GM21717 (cell line): ENCODE results near the gene XG.
"Not testable (repeated sequence)": the region's sequence is repeated elsewhere in the genome, so short reads cannot be mapped to it uniquely, and the experiment has no call there.

Experiments used
- ATAC-seq: cut with Tn5 transposase; IDR thresholded peaks from one replicate; pipeline ENCODE4 v1.9.1; 2021; ENCODE audit warnings: mild to moderate bottlenecking, moderate library complexity; ENCODE audit not compliant: unreplicated experiment

XG gene

DNA sequence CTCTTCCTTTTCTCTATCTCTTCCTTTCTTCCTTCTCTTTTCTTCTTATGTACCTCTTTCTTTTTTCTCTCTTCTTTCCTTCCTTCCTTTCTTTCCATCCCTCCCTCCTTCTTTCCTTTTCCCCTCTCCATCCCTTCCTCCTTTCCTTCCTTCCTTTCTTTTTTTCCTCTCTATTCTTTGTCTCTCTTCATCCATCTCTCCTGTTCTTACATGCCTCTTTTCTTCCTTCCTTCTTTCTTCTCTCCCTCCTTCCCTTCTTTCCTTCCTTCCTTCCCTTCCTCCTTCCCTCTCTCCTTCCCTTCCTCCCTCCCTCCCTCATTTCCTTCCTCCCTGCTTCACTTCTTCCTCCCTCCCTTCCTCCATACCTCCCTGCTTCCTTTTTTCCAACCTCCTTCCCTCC lies 19.2 kb upstream of the XG start:
- no peak for ATAC-seq

DNA sequence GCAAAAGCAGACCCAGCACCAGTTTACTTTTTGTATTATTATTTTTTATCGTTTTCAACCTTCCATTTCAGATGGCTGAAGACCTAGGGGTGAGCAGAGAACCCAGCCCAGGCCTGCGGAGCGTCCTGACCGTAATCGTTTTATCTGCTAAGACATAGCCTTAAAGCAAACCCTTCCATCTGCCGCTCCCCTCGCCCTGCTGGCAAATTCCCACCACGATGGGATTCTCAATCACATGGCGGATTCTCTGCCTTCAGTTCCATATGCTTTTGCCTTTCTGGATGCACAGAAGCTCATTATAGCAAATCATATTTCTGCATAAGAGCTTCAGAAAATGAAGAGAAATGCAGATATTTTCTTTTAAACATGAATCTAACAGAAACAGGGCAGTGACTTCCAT lies 18.6 kb upstream of the XG start:
- ATAC-seq, result no peak

DNA sequence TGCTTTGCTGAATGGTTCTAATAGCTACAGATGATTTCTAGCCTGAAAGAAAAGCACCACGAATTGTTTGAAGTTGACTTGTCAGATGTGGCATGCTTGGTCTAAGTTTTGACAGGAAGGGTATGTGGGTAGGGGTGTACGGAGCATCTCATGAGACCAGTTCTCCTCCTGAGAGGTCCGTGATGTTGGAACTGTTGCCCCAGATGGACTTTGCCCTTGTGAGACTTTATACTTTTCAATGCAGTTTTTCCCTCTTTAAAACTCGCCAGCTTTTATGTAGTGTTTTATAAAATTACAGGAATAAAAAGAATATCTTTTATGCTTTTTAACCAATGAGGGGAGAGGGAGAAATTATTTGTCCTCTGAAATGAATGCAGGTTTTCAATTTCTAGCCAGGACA lies 16.6 kb upstream of the XG start:
- ATAC-seq, result no peak

DNA sequence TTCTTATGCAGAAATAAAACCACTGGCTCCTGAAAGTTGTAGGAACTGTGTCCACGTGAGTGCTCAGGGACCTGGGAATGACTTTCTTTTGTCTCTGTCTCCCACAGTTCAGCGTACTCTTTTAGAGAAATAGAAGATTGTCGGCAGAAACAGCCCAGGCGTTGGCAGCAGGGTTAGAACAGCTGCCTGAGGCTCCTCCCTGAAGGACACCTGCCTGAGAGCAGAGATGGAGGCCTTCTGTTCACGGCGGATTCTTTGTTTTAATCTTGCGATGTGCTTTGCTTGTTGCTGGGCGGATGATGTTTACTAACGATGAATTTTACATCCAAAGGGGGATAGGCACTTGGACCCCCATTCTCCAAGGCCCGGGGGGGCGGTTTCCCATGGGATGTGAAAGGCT lies 11.2 kb upstream of the XG start:
- no peak for ATAC-seq

DNA sequence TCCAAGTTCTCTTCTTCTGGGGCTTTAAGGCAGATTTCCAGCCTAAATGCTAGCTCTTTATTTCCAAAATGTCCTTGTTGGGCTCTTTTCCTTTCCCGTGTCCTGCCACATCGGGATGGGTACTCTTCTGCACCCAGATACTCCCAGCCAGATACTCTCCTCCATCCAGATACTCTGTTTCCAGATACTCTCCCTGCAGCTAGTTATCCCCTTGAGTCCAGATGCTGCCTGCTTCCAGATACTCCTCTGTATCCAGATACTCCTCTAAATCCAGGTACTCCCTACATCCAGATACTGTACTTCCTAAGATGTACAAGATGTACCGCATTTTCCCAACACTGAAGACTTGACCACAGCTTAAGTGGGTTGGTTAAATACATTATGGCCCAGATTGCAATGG lies 10.5 kb upstream of the XG start:
- ATAC-seq, result no peak

DNA sequence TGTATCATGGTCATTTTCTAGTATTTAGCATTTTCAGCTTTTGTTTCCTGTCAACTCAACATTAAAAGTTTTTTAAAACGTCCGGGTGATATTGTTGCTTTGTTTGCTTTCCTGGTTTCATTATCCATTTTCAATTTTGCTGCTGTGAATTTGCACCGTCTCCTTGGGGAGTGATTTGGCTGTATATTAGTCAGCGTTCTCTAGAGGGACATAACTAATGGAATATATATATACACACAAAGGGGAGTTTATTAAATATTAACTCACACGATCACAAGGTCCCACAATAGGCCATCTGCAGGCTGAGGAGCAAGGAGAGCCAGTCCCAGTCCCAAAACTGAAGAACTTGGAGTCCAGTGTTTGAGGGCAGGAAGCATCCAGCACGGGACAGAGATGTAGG lies 5.6 kb upstream of the XG start:
- ATAC-seq, result not testable (repeated sequence)

DNA sequence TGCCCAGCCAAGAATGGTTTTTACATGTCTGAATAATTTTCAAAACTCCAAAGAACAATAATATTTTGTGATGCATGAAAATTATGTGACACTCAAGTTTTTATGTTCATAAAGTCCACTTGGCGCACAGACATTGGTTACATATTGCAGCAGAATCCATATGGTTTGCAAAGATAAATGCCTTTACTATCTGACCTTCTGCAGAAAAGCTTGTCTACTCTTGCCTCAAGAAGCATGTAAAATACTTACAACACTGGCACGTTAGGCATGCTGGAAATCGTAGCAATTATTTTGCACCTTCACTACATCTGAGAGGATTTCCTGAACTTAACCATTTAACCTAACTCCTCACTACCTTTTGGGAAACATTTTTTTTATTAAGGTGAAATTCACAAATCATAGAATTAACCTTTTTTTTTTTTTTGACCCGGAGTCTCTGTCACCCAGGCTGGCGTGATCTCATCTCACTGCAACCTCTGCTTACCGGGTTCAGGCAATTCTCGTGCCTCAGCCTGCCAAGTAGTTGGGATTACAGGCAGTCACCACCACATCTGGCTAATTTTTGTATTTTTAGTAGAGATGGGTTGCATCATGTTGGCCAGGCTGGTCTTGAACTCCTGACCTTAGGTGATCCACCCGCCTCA lies 3.5 kb upstream of the XG start:
- no peak for ATAC-seq

DNA sequence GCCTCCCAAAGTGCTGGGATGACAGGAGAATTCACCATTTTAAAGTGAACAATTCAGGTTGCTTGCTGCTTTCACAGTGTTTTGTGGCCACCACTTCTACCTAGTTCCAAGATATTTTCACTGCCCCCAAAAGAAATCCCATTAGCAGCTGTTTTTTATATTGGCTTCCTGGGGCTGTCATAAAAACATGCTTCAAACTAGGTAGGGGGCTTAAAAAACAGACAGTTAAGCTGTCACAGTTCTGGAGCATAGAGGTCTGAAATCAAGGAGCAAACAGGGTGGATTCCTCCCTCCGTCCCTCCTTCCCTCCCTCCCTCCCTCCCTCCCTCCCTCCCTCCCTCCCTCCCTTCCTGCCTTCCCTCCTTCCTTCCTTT lies 3.0 kb upstream of the XG start:
- ATAC-seq, result no peak

DNA sequence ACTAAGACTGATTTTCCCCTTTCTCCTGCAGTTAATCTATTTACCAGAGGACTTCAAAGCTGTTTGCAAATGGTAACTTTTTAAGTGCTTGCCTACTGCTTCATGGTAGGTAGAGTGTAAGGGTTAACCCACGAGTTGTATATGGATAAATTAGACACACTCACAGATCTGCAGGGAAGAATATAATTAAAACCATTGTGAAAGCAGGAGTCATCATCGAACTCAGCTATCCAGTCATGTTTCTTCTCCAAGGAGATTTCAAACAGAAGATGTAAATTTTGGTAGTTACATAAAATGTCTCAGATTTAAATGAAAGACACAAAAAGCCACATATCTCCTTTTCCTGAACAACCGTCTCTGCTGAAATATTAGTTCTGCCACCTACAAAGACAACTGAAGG lies 549 bp upstream of the XG start:
- no peak for ATAC-seq

DNA sequence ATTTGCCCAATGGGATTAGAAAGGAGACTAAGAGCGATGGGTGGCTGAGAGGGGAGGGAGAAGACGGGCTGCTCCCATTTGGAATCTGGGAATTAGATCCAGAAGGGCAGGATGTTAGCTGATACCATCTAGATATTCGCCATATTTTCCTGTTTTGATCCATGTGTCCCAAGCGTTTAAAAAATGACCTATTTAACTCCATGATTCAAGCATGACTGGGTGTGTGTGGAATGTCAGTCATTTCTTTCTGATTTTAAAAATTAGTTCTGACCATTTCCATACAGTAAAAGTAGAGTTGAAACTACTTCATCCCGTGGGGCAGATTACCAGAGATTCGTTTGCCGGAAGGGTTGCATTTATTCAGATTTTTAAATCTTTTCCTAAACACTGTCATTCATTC lies 601 bp downstream of the XG start:
- not testable (repeated sequence) for ATAC-seq

DNA sequence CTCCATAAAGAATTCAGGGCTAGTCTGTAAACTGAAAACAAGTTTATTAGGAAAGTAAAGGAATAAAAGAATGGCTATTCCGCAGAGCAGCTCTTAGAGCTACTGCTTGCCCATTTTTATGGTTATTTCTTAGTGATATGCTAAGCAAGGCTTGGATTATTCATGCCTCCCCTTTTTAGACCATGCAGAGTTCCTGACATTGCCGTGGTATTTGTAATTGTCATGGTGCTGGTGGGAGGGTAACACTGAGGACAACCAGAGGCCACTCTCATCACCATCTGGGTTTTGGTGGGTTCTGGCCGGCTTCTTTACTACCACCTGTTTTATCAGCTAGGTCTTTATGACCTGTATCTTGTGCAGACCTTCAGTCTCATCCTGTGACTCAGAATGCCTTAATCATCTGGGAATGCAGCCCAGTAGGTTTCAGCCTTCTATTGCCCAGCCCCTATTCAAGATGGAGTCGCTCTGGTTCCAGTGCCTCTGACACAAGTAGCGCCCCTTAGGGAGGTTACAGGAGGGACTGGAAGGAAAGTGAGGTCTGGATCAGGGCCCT lies 3.4 kb downstream of the XG start:
- not testable (repeated sequence) for ATAC-seq

DNA sequence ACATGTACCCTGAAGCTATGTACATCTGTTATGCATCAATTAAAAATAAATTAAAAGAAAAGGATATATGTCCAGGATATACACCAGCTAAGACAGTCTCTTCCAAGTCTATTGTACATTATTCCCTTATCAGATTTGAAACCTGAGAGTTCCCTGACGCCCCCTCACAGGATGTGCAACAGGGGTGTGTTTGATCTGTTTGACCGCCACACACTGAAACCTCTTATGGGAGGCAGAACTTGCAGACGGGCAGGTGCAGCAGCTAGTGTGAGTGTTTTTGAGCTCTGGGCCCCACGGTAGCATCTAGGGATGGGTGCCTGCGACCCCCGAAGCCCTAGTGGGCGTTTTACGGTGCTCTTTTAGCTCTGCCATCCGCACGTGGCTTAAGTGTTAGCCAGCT lies 4.7 kb downstream of the XG start:
- no peak for ATAC-seq

DNA sequence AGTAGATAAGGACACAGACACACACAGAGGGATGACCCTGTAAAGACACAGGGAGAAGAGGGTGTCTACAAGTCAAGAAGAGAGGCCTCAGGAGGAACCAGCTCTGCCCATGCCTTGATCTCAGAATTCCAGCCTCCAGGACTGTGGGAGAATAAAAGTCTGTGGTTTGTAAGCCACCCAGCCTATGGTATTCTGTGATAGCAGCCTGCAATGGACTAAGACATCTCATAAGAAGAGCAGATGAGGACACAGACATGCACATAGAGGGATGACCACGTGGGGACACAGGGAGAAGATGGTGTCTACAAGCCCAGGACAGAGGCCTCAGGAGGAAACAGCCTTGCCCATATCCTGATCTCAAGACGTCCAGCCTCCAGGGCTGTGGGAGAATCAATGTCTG lies 9.4 kb downstream of the XG start:
- ATAC-seq, result no peak

DNA sequence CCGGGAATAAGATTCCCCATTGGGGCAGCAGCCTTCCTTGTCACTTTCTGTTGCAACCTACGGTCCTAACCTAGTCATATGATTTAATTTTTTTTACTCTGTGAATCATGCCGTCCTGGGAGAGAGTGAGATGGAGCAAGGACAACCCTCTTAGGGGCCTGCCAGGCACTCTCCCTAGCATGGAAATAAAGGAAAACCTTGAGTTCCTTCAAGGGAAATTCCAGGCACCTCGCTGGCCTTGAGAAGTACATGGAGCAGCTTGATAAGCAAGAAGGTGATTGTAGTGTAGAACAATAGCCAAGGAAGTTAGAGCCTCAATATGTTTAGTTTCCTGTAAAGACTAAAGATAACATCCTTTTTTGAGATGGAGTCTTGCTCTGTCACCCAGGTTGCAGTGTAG lies 10.8 kb downstream of the XG start:
- not testable (repeated sequence) for ATAC-seq

DNA sequence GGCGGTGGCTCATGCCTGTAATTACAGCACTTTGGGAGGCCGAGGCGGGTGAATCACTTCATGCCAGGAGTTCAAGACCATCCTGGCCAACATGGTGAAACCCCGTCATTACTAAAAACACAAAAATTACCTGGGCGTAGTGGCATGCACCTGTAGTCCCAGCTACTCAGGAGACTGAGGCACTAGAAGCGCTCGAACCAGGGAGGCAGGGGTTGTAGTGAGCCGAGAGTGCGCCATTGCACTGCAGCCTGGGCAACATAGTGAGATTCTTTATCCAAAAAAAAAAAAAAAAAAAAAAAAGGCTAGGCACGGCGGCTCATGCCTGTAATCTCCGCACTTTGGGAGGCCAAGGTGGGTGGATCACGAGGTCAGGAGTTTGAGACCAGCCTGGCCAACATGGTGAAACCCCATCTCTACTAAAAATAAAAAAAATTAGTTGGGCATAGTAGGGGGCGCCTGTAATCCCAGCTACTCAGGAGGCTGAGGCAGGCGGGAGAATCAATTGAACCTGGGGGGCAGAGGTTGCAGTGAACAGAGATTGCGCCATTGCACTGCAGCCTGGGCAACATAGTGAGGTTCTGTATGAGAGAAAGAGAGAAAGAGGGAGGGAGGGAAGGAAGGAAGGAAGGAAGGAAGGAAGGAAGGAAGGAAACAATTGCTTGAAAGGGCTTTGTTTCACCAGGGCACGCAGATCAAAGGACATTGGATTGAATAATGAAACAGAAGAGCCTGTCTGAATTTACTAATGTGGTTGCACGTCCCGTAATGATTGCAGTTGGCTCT lies 13.1 kb downstream of the XG start:
- ATAC-seq, result not testable (repeated sequence)

DNA sequence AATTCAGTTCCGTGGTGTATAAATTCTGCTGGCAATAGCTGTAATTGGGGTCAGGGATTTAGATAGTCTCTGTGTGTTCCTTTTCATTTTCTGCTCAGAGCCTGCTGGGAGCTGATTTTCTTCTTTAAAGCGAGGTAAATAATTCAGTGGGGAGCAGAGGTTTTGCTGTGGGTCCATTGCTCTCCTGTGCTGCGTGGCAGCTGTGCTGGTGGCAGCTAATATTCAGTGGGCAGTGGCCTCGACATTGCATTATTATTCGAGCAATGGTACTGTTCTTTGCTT lies 13.7 kb downstream of the XG start:
- ATAC-seq, result no peak

DNA sequence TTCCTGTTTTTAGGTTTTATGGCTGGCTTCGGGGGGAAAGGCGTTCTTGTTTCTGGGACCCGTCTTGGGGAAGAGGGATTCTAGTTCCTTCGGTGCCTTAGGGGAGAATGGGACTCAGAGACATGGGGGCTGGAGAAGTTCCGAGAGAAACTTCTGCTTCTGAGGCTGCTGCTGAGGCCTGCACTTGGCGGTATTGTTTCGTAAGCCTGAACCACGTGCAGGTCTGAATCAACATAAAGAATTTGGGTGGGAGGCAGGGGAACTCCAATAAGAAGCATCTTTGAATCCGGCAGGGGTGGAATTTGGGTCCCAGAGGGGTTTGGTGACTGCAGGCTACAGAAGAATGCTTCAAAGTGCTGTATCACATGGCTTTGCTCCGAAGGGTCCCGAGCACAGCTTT lies 15.1 kb downstream of the XG start:
- no peak for ATAC-seq

DNA sequence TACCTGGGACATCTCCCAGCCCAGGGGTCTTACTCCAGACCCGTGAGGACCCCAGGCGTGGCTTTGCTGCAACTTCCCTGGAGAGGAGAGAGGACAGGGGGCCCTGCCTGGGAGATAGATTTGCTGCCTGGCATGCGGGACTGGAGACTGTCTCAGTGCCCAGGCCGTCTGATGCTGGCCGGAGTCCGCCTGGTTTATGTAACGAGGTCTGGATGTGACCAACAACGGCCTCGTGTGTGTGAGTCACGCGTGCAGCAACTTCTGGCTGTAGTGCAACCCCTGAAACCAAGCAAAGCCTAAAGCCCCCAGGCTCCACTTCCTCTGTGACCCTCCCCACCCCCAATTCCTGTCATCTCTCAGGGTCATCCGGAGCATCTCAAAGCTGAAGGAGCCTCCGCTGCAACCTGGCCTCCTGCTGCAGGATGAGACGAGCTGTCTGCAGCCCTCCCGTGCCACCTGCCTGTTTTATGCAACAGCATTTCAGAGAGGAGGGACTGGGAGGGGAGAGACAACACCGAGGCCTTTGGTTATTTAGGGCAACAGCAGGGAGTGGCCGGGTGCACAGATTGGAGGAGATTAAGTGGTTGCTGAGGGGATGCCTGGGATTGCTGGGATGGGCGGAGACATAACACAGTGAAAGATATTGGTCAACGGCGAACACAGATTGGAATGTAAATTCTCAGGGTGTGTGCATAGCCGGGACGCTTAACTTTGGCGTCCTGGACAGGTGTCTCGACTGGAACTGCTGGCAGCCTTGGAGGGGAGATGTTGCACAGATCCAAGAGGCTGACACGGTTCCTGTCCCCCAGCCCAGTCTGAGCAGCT lies 16.0 kb downstream of the XG start:
- ATAC-seq, result no peak

DNA sequence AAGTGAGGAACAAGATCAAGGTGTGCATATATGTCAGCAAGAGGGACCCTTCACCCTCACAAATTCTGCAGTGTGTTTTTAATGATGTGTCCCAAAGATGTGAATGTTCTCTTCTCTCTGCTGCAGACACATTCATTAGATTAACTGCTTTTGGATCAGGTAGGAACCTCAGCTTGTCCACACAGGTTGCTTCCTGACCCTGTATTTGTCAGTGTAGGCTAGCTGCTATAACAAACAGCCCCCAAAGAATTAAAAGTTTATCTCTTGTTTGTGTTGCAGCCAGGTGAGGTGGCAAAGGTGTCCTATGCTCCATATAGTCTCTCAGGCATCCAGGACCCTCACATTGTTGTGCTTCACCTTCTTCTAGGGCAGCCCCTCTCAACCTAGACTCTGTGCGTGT lies 17.8 kb downstream of the XG start:
- no peak for ATAC-seq

DNA sequence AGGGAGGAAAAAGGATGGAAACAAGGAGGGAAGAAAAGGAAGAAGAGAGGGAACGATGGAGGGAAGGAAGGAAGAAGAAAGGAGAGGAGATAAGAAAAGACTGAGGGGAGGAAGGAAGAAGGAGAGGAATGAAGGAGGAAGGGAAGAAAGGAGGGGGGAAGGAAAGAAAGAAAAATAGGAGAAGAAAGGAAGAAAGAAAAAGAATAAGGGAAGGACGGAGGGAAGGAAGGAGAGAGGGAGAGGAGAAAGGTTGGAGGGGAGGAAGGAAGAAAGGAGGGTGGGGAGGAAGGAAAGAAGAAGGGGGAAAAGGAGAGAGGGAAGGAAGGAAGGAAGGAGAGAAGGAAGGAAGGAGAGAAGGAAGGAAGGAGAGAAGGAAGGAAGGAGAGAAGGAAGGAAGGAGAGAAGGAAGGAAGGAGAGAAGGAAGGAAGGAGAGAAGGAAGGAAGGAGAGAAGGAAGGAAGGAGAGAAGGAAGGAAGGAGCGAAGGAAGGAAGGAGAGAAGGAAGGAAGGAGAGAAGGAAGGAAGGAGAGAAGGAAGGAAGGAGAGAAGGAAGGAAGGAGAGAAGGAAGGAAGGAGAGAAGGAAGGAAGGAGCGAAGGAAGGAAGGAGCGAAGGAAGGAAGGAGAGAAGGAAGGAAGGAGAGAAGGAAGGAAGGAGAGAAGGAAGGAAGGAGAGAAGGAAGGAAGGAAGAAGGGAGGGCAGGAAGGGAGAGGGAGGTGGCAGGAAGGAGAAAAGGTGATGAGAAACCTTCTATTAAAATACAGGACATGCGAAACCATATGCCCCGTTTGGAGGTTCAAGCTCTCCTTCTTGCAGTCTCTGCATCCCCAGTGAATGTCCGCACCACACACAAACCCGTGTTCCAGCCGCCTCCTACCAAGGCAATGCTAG lies 21.6 kb downstream of the XG start:
- not testable (repeated sequence) for ATAC-seq

DNA sequence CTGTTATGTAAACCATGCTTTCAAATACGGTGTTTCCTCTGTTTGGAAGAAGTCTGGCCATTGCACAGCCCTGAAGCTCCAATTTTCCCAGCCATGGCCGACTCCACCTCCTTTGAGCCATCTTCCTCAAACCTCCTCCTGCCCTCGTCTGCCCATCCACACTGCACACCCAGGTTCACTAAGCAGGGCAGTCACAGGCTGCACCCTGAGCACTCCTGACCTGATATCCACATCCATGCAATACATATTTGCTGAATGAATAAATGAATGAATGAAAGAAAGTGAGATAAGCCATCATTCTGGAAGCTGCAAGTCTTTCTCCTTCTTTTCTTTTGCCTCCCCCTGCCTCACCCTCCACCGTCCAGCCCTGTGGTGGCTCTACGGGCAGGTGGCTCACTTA lies 22.2 kb downstream of the XG start:
- ATAC-seq, result no peak
